Thymus (tissue), 11 donors: Measurements from ENCODE around the gene DNAH6. TPM values are rescaled to one million over a fixed set of nuclear protein-coding genes. Genes with fewer than 3 reads are reported as not detected.

Experiments
- DNase-seq, 9 donors: peaks; one replicate each; pipeline ENCODE4 v3.0.0-alpha.2; 2013; ENCODE audit warnings: low spot score in 9 of 9, low read depth in 6 of 9, missing footprints in 1 of 9
- H3K27ac ChIP-seq, 2 donors: one replicate each; pipeline ENCODE4 v1.5.1; 2013; ENCODE audit warnings: control low read depth in 1 of 2, low read depth in 1 of 2, low read length in 1 of 2, mild to moderate bottlenecking in 1 of 2, moderate library complexity in 1 of 2
- H3K27me3 ChIP-seq, 2 donors: one replicate each; pipeline ENCODE4 v1.5.1; 2013; ENCODE audit warnings: low read length in 1 of 2; ENCODE audit not compliant: control insufficient read depth in 2 of 2, insufficient read depth in 1 of 2
- H3K36me3 ChIP-seq, 2 donors: one replicate each; pipeline ENCODE4 v1.5.1; 2013; ENCODE audit warnings: low read length in 1 of 2, mild to moderate bottlenecking in 1 of 2, moderate library complexity in 1 of 2; ENCODE audit not compliant: control insufficient read depth in 2 of 2, insufficient read depth in 2 of 2
- H3K4me1 ChIP-seq, 2 donors: one replicate each; pipeline ENCODE4 v1.5.1; 2013; ENCODE audit warnings: low read length in 2 of 2; ENCODE audit not compliant: control insufficient read depth in 2 of 2, insufficient read depth in 2 of 2
- H3K4me3 ChIP-seq, 2 donors: one replicate each; pipeline ENCODE4 v1.5.1; 2013; ENCODE audit warnings: low read length in 2 of 2, control low read depth in 1 of 2, mild to moderate bottlenecking in 1 of 2
- H3K9me3 ChIP-seq, 2 donors: one replicate each; pipeline ENCODE4 v1.5.1; 2013; ENCODE audit warnings: low read length in 1 of 2, mild to moderate bottlenecking in 1 of 2; ENCODE audit not compliant: control insufficient read depth in 2 of 2, insufficient read depth in 1 of 2
- WGBS: extraction: QIAGEN DNeasy Blood & Tissue Kit; methylation state at CpG from one replicate; pipeline ENCODE4 v1.1.7; 2013; 5-methylcytosine and 5-hydroxymethylcytosine counted together
- polyA plus RNA-seq: library from polyadenylated mRNA; stranded (reverse); fragments of 200-250 nt; gene quantifications from one replicate; pipeline ENCODE4 v1.2.3, GENCODE V29; 2013
- total RNA-seq: library from RNA; stranded (reverse); fragments of 120-200 nt; gene quantifications from one replicate; pipeline ENCODE4 v1.2.4, GENCODE V29; 2013
- donor health status: healthy.

Gene DNAH6
- total and polyA plus RNA-seq, 2 donors = 0.57 to 0.66 TPM

GRCh38 chr2:84686783-84687476 is 170.6 kb downstream of the DNAH6 start:
- DNase-seq = peak in 1 of 9 donors; percentile 14
- H3K27ac ChIP-seq = no peak overlapping the region
- H3K9me3 ChIP-seq = no peaks in the 10 kb centered on the region
- H3K4me3 ChIP-seq = no peak overlapping the region
- no peaks in the 10 kb centered on the region for H3K4me1 ChIP-seq
- no peaks in the 10 kb centered on the region for H3K36me3 ChIP-seq
- H3K27me3 ChIP-seq = no peaks in the 10 kb centered on the region
- 54% methylated on average over 5 of the region's 5 CpGs for WGBS

- Histone ChIP-seq H3K27me3 (no peaks in the 10 kb centered on the region), H3K4me1 (no peaks in the 10 kb centered on the region), H3K27ac (no peak overlapping the region), H3K36me3 (no peaks in the 10 kb centered on the region), H3K9me3 (no peaks in the 10 kb centered on the region), H3K4me3 (no peak overlapping the region)
- WGBS = 96% methylated on average over 10 of the region's 10 CpGs
- no peak for DNase-seq
These were observed 171.3 kb downstream of the DNAH6 start for GRCh38 chr2:84687498-84688149.

- no peaks in the 10 kb centered on the region for H3K27me3 ChIP-seq
- no peaks in the 10 kb centered on the region for H3K36me3 ChIP-seq
- no peak for DNase-seq
- WGBS = 96% methylated on average over 3 of the region's 3 CpGs
- no peak overlapping the region for H3K4me3 ChIP-seq
- H3K9me3 ChIP-seq = no peaks in the 10 kb centered on the region
- H3K27ac ChIP-seq = no peak overlapping the region
- peaks cover 7 to 8% of the 10 kb centered on the region in 2 donors for H3K4me1 ChIP-seq
These were observed 173.9 kb downstream of the DNAH6 start for GRCh38 chr2:84690225-84690624.

- Histone ChIP-seq H3K4me1 (peaks cover 7 to 8% of the 10 kb centered on the region in 2 donors), H3K36me3 (no peaks in the 10 kb centered on the region), H3K27me3 (no peaks in the 10 kb centered on the region), H3K9me3 (no peaks in the 10 kb centered on the region), H3K27ac (peak overlapping the region; percentile 78 to 88), H3K4me3 (peak overlapping the region in 1 of 2 donors; percentile 16)
- peak; percentile 9 to 81 (median 49) for DNase-seq
- 9% methylated on average over 6 of the region's 6 CpGs for WGBS
These were observed 177.9 kb downstream of the DNAH6 start for GRCh38 chr2:84694088-84694622.

GRCh38 chr2:84697895-84698294 is 181.6 kb downstream of the DNAH6 start:
- H3K4me3 ChIP-seq = no peak overlapping the region
- H3K4me1 ChIP-seq = peaks cover 7 to 8% of the 10 kb centered on the region in 2 donors
- 96% methylated on average over 2 of the region's 2 CpGs for whole genome bisulfite sequencing
- H3K27ac ChIP-seq = no peak overlapping the region
- no peak for DNase-seq
- H3K27me3 ChIP-seq = no peaks in the 10 kb centered on the region
- peaks cover 0 to 7% of the 10 kb centered on the region in 2 donors for H3K9me3 ChIP-seq
- no peaks in the 10 kb centered on the region for H3K36me3 ChIP-seq

- no peaks in the 10 kb centered on the region for H3K27me3 ChIP-seq
- WGBS = 69% methylated on average over 3 of the region's 3 CpGs
These were observed 183.7 kb downstream of the DNAH6 start for GRCh38 chr2:84700006-84700405.

GRCh38 chr2:84701880-84702279 is 185.6 kb downstream of the DNAH6 start:
- Histone ChIP-seq H3K9me3 (peaks cover 0 to 9% of the 10 kb centered on the region in 2 donors), H3K27ac (no peak overlapping the region), H3K4me3 (no peak overlapping the region), H3K27me3 (no peaks in the 10 kb centered on the region), H3K36me3 (no peaks in the 10 kb centered on the region), H3K4me1 (no peaks in the 10 kb centered on the region)
- DNase-seq = no peak
- 40% methylated on average over 1 of the region's 1 CpG for WGBS

More at GRCh38 chr2:84700006-84700405, 183.7 kb downstream of the DNAH6 start:
- no peak overlapping the region for H3K4me3 ChIP-seq
- H3K36me3 ChIP-seq = no peaks in the 10 kb centered on the region
- no peak overlapping the region for H3K27ac ChIP-seq
- H3K9me3 ChIP-seq = peaks cover 0 to 9% of the 10 kb centered on the region in 2 donors
- H3K4me1 ChIP-seq = no peaks in the 10 kb centered on the region
- DNase-seq = no peak

- Histone ChIP-seq H3K4me3 (no peak overlapping the region), H3K36me3 (no peaks in the 10 kb centered on the region), H3K4me1 (no peaks in the 10 kb centered on the region), H3K27ac (no peak overlapping the region), H3K9me3 (peaks cover 0 to 9% of the 10 kb centered on the region in 2 donors), H3K27me3 (no peaks in the 10 kb centered on the region)
- WGBS = 99% methylated on average over 3 of the region's 3 CpGs
- DNase-seq = no peak
These were observed 186.6 kb downstream of the DNAH6 start for GRCh38 chr2:84702941-84703340.

GRCh38 chr2:84703831-84704230 is 187.5 kb downstream of the DNAH6 start:
- no peak overlapping the region for H3K4me3 ChIP-seq
- 97% methylated on average over 2 of the region's 2 CpGs for WGBS
- no peaks in the 10 kb centered on the region for H3K4me1 ChIP-seq
- peaks cover 0 to 9% of the 10 kb centered on the region in 2 donors for H3K9me3 ChIP-seq
- H3K36me3 ChIP-seq = no peaks in the 10 kb centered on the region
- no peak overlapping the region for H3K27ac ChIP-seq
- DNase-seq = no peak
- H3K27me3 ChIP-seq = no peaks in the 10 kb centered on the region
